Chondrocyte (in vitro differentiated cells): Measurements from ENCODE around the gene LIPC. TPM values are rescaled to one million over a fixed set of nuclear protein-coding genes. Genes with fewer than 3 reads are reported as not detected.

Experiments
- DNase-seq: peaks from one replicate; pipeline ENCODE4 v3.0.0; 2021; ENCODE audit warnings: mixed read lengths, low spot score
- H3K27ac Mint-ChIP-seq: one replicate; pipeline ENCODE4 v1.8.0; 2021; ENCODE audit warnings: mild to moderate bottlenecking, moderate library complexity, mixed read lengths; ENCODE audit not compliant: unreplicated experiment
- H3K27me3 Mint-ChIP-seq: 2 replicates; pipeline ENCODE4 v1.8.0; 2021; ENCODE audit warnings: low read depth, mixed read lengths
- H3K36me3 Mint-ChIP-seq: 2 replicates; pipeline ENCODE4 v1.8.0; 2021; ENCODE audit warnings: low read depth, mixed read lengths
- H3K4me1 Mint-ChIP-seq: 2 replicates; pipeline ENCODE4 v1.8.0; 2021; ENCODE audit warnings: low read depth, mild to moderate bottlenecking, mixed read lengths
- H3K4me3 Mint-ChIP-seq: one replicate; pipeline ENCODE4 v1.8.0; 2021; ENCODE audit warnings: mild to moderate bottlenecking, moderate library complexity, mixed read lengths; ENCODE audit not compliant: unreplicated experiment
- H3K9me3 Mint-ChIP-seq: 2 replicates; pipeline ENCODE4 v1.8.0; 2021; ENCODE audit warnings: low read depth, mixed read lengths
- CTCF ChIP-seq: fragments of 200-600 bp; sonication (generic); IDR thresholded peaks from 2 replicates; pipeline ENCODE4 v1.5.0; 2021; ENCODE audit warnings: antibody characterized with exemption, mild to moderate bottlenecking, moderate library complexity
- total RNA-seq: library from RNA; stranded (reverse); gene quantifications from 3 replicates; pipeline ENCODE4 v1.2.1, GENCODE V29; 2021

Gene LIPC
- total RNA-seq, 1 donor from 2014 or later: not detected

- H3K27ac Mint-ChIP-seq: no peak overlapping the region
- H3K27me3 Mint-ChIP-seq: no peaks in the 10 kb centered on the region
- H3K36me3 Mint-ChIP-seq: no peaks in the 10 kb centered on the region
- H3K4me3 Mint-ChIP-seq: no peak overlapping the region
- no peak for DNase-seq
- H3K4me1 Mint-ChIP-seq: peaks cover 12% of the 10 kb centered on the region
- no peak for TF ChIP-seq CTCF
- no peaks in the 10 kb centered on the region for H3K9me3 Mint-ChIP-seq
These were observed 104.1 kb downstream of the LIPC start for GRCh38 chr15:58535894-58536293.

GRCh38 chr15:58536414-58536813, 104.6 kb downstream of the LIPC start:
- no peak for TF ChIP-seq CTCF
- H3K9me3 Mint-ChIP-seq: no peaks in the 10 kb centered on the region
- no peak overlapping the region for H3K4me3 Mint-ChIP-seq
- no peaks in the 10 kb centered on the region for H3K27me3 Mint-ChIP-seq
- no peak overlapping the region for H3K27ac Mint-ChIP-seq
- peaks cover 8% of the 10 kb centered on the region for H3K4me1 Mint-ChIP-seq
- DNase-seq: no peak
- no peaks in the 10 kb centered on the region for H3K36me3 Mint-ChIP-seq

GRCh38 chr15:58537033-58537432, 105.2 kb downstream of the LIPC start:
- Mint-ChIP-seq H3K36me3 (no peaks in the 10 kb centered on the region), H3K4me3 (no peak overlapping the region), H3K4me1 (peaks cover 5% of the 10 kb centered on the region), H3K27ac (no peak overlapping the region), H3K27me3 (no peaks in the 10 kb centered on the region), H3K9me3 (no peaks in the 10 kb centered on the region)
- DNase-seq: no peak
- no peak for TF ChIP-seq CTCF

- H3K9me3 Mint-ChIP-seq: no peaks in the 10 kb centered on the region
- H3K4me3 Mint-ChIP-seq: no peak overlapping the region
- H3K27me3 Mint-ChIP-seq: no peaks in the 10 kb centered on the region
- TF ChIP-seq CTCF: no peak
- H3K4me1 Mint-ChIP-seq: peaks cover 5% of the 10 kb centered on the region
- no peak overlapping the region for H3K27ac Mint-ChIP-seq
- no peaks in the 10 kb centered on the region for H3K36me3 Mint-ChIP-seq
- no peak for DNase-seq
These were observed 106.5 kb downstream of the LIPC start for GRCh38 chr15:58538225-58538727.

GRCh38 chr15:58538901-58539300, 107.1 kb downstream of the LIPC start:
- Mint-ChIP-seq H3K27ac (no peak overlapping the region), H3K4me1 (peaks cover 5% of the 10 kb centered on the region), H3K4me3 (no peak overlapping the region), H3K9me3 (no peaks in the 10 kb centered on the region), H3K36me3 (no peaks in the 10 kb centered on the region), H3K27me3 (no peaks in the 10 kb centered on the region)
- DNase-seq: no peak
- no peak for TF ChIP-seq CTCF
